GM12878 (cell line): ENCODE data around the gene THRB. TPM values are rescaled to one million over a fixed set of nuclear protein-coding genes. Genes with fewer than 3 reads are reported as not detected.

ENCODE experiments used
- ATAC-seq: fragments of 200-7000 bp; cut with Tn5 transposase; 3 replicates; pipeline ENCODE4 v1.9.1; 2020; ENCODE audit warnings: mild to moderate bottlenecking, moderate library complexity
- BruUV-seq: library from RNA; stranded (reverse); fragments of 400-500 nt; replicated peaks from 2 replicates; lab custom pipeline; 2021; lab: Mats Ljungman, UMichigan
- CTCF ChIA-PET: fragments of 300-600 bp; sonication (Branson Sonifier 250); formaldehyde crosslinking; extraction: SDS; loops from one replicate; lab custom pipeline; 2021; ENCODE audit warnings: inconsistent platforms; lab: Yijun Ruan, JAX
- POLR2A ChIA-PET: fragments of 350-600 bp; formaldehyde crosslinking; extraction: SDS; loops from one replicate; lab custom pipeline; 2021; ENCODE audit warnings: inconsistent platforms; lab: Charles Lee
- RAD21 ChIA-PET: fragments of 300-600 bp; sonication (Branson Sonifier 250); formaldehyde crosslinking; loops from one replicate; lab custom pipeline; 2023; ENCODE audit warnings: antibody characterized with exemption; ENCODE audit not compliant: unreplicated experiment; lab: Charles Lee
- SMC1A ChIA-PET: fragments of 300-600 bp; sonication (Branson Sonifier 250); formaldehyde crosslinking; loops from one replicate; lab custom pipeline; 2023; ENCODE audit not compliant: unreplicated experiment, uncharacterized antibody; lab: Charles Lee
- DNase-seq: peaks from one replicate; pipeline ENCODE4 v3.0.0-alpha.2; 2011; ENCODE audit warnings: low read depth, low spot score
- FAIRE-seq: peaks from 3 replicates; lab custom pipeline; 2011; peaks lifted over from hg19 to GRCh38; lab: Jason Lieb, UNC
- H2AFZ ChIP-seq: 2 replicates; pipeline ENCODE4 v1.6.0; 2011; ENCODE audit warnings: low read depth, low read length, control low read depth; ENCODE audit not compliant: control insufficient read depth
- H3K27ac ChIP-seq: 2 replicates; pipeline ENCODE4 v1.5.1; 2011; ENCODE audit warnings: control low read depth; ENCODE audit not compliant: control insufficient read depth, insufficient read depth
- H3K27me3 ChIP-seq, 2 experiments: replicated peaks in 1 of 2; 2 replicates each; pipeline versions ENCODE4 v1.6.0 to v1.6.1; 2011; ENCODE audit warnings: low read length in 1 of 2; ENCODE audit not compliant: control insufficient read depth in 2 of 2, insufficient read depth in 2 of 2
- H3K36me3 ChIP-seq, 2 experiments: 2 replicates each; pipeline ENCODE4 v1.5.1; 2011; ENCODE audit warnings: low read length in 1 of 2; ENCODE audit not compliant: control insufficient read depth in 2 of 2, insufficient read depth in 2 of 2
- H3K4me1 ChIP-seq: 2 replicates; pipeline ENCODE4 v1.6.1; 2011; ENCODE audit warnings: mild to moderate bottlenecking, low read length, moderate library complexity, mixed read lengths; ENCODE audit not compliant: control insufficient read depth, insufficient read depth
- H3K4me2 ChIP-seq: 2 replicates; pipeline ENCODE4 v1.6.0; 2011; ENCODE audit warnings: control low read depth; ENCODE audit not compliant: control insufficient read depth, insufficient read depth
- H3K4me3 ChIP-seq: fragments of 200-600 bp; sonication (generic); 2 replicates; pipeline ENCODE4 v1.5.1; 2016
- H3K79me2 ChIP-seq: 2 replicates; pipeline ENCODE4 v1.6.0; 2011; ENCODE audit warnings: low read length; ENCODE audit not compliant: control insufficient read depth, insufficient read depth
- H3K9ac ChIP-seq: 2 replicates; pipeline ENCODE4 v1.8.0; 2011; ENCODE audit warnings: low read length, control low read depth, mixed read lengths; ENCODE audit not compliant: control insufficient read depth, insufficient read depth
- H3K9me3 ChIP-seq: replicated peaks from 3 replicates; pipeline ENCODE4 v1.5.1; 2011; ENCODE audit warnings: mild to moderate bottlenecking, low read length; ENCODE audit not compliant: control insufficient read depth, insufficient read depth
- H4K20me1 ChIP-seq: 2 replicates; pipeline ENCODE4 v1.6.0; 2011; ENCODE audit not compliant: control insufficient read depth, insufficient read depth
- CHD1 ChIP-seq: IDR thresholded peaks from 2 replicates; pipeline ENCODE4 v1.6.1; 2012; ENCODE audit warnings: low read depth, low read length, improper control_type of control experiment
- CHD4 ChIP-seq: fragments of 200-600 bp; sonication (generic); IDR thresholded peaks from 2 replicates; pipeline ENCODE4 v1.6.1; 2016; ENCODE audit warnings: mild to moderate bottlenecking
- FOXM1 ChIP-seq: IDR thresholded peaks from 2 replicates; pipeline ENCODE4 v1.6.1; 2012; ENCODE audit warnings: low read depth, mild to moderate bottlenecking, inconsistent platforms, low read length, moderate library complexity
- MTA3 ChIP-seq: IDR thresholded peaks from 2 replicates; pipeline ENCODE4 v1.6.1; 2012; ENCODE audit warnings: low read length, inconsistent platforms, borderline replicate concordance
- NBN ChIP-seq: fragments of 450-650 bp; IDR thresholded peaks from 2 replicates; pipeline ENCODE4 v1.6.1; 2016
- POLR2A ChIP-seq: IDR thresholded peaks from 2 replicates; pipeline ENCODE4 v1.6.1; 2011; ENCODE audit warnings: low read depth, mild to moderate bottlenecking, low read length
- RAD51 ChIP-seq: fragments of 450-650 bp; IDR thresholded peaks from 2 replicates; pipeline ENCODE4 v1.6.1; 2016; ENCODE audit warnings: moderate library complexity, mild to moderate bottlenecking, inconsistent platforms
- RB1 ChIP-seq: fragments of 450-650 bp; formaldehyde crosslinking; IDR thresholded peaks from 2 replicates; pipeline ENCODE4 v1.6.1; 2017; ENCODE audit warnings: mild to moderate bottlenecking, borderline replicate concordance
- RFX5 ChIP-seq: IDR thresholded peaks from 2 replicates; pipeline ENCODE4 v1.6.1; 2011; ENCODE audit warnings: low read depth, low read length, improper control_type of control experiment
- SMAD1 ChIP-seq: fragments of 450-650 bp; IDR thresholded peaks from 2 replicates; pipeline ENCODE4 v1.6.1; 2018; ENCODE audit warnings: mild to moderate bottlenecking, low read depth; ENCODE audit not compliant: partially characterized antibody
- SP1 ChIP-seq: IDR thresholded peaks from one replicate; pipeline ENCODE4 v1.6.1; 2011; ENCODE audit warnings: low read depth, low read length
- SREBF2 ChIP-seq: IDR thresholded peaks from 2 replicates; pipeline ENCODE4 v1.6.1; 2012; ENCODE audit warnings: mild to moderate bottlenecking, low read length
- SUPT20H ChIP-seq: IDR thresholded peaks from 2 replicates; pipeline ENCODE4 v1.6.1; 2011; ENCODE audit warnings: low read depth, mild to moderate bottlenecking, low read length, moderate library complexity, borderline replicate concordance; ENCODE audit not compliant: control insufficient read depth
- TARDBP ChIP-seq: IDR thresholded peaks from 2 replicates; pipeline ENCODE4 v1.6.1; 2016; ENCODE audit warnings: borderline replicate concordance
- ZBTB4 ChIP-seq: fragments of 450-650 bp; formaldehyde crosslinking; IDR thresholded peaks from 2 replicates; pipeline ENCODE4 v1.4.0; 2022; ENCODE audit warnings: mild to moderate bottlenecking, moderate library complexity
- WGBS: methylation state at CpG from one replicate; pipeline ENCODE4 v1.1.6; 2016; ENCODE audit warnings: low lambda C conversion rate; ENCODE audit not compliant: insufficient replicate concordance, insufficient coverage; ENCODE audit errors: missing lambda C conversion rate; 5-methylcytosine and 5-hydroxymethylcytosine counted together
- in situ Hi-C: fragments of 300-500 bp; cut with MboI; formaldehyde crosslinking; loops from 9 replicates; pipeline ENCODE4 v1.14.3; 2018; ENCODE audit warnings: mixed read lengths
- intact Hi-C: fragments of 100-400 bp; cut with micrococcal nuclease; formaldehyde crosslinking; loops from one replicate; pipeline ENCODE4 v1.14.2; 2022; ENCODE audit not compliant: unreplicated experiment
- polyA plus RNA-seq, 11 experiments: library from polyadenylated mRNA; depleted of rRNA in 4 of 11; unstranded in 6 of 11; stranded (reverse) in 5 of 11; fragments of >200 nt; fragmentation: Nextera tagmentation in 4 of 11; fragmentation: Illumina TruSeq in 1 of 11; extraction: Ambion mirVana in 4 of 11; extraction: Trizol in 1 of 11; gene quantifications; 1 replicate in 1 of 11; 2 replicates in 10 of 11; pipeline versions ENCODE4 v1.2.1 to v1.2.3, GENCODE V29; 2011 to 2016; ENCODE audit warnings: inconsistent platforms in 2 of 11, missing spikeins in 2 of 11, low read depth in 1 of 11
- total RNA-seq, 4 experiments: library from RNA; depleted of rRNA in 3 of 4; stranded (reverse); fragments of >200 nt in 3 of 4; fragmentation: Illumina TruSeq in 1 of 4; extraction: Trizol in 1 of 4; gene quantifications; 2 replicates each; pipeline versions ENCODE4 v1.2.1 to v1.2.3, GENCODE V29; 2013 to 2021
- TF ChIP-seq, protein P1 (sequence below): fragments of 450-650 bp; formaldehyde crosslinking; IDR thresholded peaks from 2 replicates; pipeline ENCODE4 v1.4.0; 2020; ENCODE audit warnings: mild to moderate bottlenecking, moderate library complexity
- TF ChIP-seq, protein P2 (sequence below): IDR thresholded peaks from 2 replicates; pipeline ENCODE4 v1.6.1; 2011; ENCODE audit warnings: low read depth, mild to moderate bottlenecking, low read length, moderate library complexity, borderline replicate concordance; ENCODE audit errors: extremely low read depth

THRB gene
- total and polyA plus RNA-seq, 10 of the 15 experiments (the other 5 are each of a cell fraction or from before 2014, with no cell fraction given) = 0.05 TPM; not detected in 9

DNA sequence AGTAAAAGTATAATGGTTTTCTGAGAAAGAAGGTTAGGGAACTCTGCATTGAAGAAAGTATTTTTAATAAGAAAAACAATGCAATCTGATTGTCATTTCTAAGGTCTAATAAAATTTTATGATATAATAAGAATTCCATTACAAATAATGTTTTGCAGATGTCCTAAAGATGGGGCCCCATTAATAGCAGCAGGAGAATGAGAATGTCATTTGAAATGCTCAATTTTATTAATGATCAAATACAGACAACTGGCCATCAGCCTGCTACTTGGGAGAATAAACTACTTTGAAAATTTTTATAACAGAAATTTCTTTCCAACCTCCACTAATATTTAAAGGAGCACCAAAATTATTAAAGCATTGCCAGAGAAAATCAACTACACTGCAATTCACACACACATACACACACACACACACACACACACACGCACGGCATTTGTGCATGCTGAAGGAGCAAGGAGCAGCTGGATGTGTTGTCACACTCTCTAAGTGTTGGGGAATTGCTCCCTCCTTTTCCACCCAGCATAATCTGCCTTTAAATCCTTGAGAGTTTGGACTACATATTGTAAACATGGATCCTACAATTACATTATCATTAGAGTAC, 109.5 kb downstream of the THRB start (continued):
- TF ChIP-seq, protein P1, sequence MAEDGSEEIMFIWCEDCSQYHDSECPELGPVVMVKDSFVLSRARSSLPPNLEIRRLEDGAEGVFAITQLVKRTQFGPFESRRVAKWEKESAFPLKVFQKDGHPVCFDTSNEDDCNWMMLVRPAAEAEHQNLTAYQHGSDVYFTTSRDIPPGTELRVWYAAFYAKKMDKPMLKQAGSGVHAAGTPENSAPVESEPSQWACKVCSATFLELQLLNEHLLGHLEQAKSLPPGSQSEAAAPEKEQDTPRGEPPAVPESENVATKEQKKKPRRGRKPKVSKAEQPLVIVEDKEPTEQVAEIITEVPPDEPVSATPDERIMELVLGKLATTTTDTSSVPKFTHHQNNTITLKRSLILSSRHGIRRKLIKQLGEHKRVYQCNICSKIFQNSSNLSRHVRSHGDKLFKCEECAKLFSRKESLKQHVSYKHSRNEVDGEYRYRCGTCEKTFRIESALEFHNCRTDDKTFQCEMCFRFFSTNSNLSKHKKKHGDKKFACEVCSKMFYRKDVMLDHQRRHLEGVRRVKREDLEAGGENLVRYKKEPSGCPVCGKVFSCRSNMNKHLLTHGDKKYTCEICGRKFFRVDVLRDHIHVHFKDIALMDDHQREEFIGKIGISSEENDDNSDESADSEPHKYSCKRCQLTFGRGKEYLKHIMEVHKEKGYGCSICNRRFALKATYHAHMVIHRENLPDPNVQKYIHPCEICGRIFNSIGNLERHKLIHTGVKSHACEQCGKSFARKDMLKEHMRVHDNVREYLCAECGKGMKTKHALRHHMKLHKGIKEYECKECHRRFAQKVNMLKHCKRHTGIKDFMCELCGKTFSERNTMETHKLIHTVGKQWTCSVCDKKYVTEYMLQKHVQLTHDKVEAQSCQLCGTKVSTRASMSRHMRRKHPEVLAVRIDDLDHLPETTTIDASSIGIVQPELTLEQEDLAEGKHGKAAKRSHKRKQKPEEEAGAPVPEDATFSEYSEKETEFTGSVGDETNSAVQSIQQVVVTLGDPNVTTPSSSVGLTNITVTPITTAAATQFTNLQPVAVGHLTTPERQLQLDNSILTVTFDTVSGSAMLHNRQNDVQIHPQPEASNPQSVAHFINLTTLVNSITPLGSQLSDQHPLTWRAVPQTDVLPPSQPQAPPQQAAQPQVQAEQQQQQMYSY = no peak
- TF ChIP-seq CHD1 = no peak

DNA sequence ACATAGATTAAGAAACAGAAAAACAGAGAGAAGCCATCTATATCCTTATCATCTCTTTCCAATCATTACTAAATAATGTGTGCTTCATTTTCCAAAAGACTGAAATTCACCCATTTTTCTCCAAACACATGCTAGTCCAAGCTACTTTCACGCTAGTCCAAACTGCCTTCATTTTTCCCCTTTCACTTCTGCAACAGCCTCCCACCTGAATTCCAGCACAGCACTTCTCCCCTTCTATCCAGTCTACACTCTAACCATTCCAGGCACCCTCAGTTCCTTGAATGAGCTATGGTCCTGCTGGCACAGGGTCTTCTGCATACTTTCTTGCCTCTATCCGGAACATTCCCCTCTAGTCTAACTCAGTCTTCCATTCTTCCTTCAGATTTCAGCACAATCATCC, 112.0 kb downstream of the THRB start:
- H3K79me2 ChIP-seq = no peaks in the 10 kb centered on the region
- H3K4me1 ChIP-seq = no peaks in the 10 kb centered on the region
- in situ Hi-C loops = no loop called here
- H2AFZ ChIP-seq = no peak overlapping the region
- FAIRE-seq (no peak), ATAC-seq (no peak), DNase-seq (no peak)
- no peak overlapping the region for H3K4me3 ChIP-seq
- H3K36me3 ChIP-seq = no peaks in the 10 kb centered on the region
- POLR2A ChIA-PET = no interaction called here
- H3K27ac ChIP-seq = no peak overlapping the region
- CTCF ChIA-PET = no interaction called here
- RAD21 ChIA-PET = no interaction called here
- H3K4me2 ChIP-seq = no peak overlapping the region
- no peak overlapping the region for H3K9ac ChIP-seq
- H3K9me3 ChIP-seq = no peaks in the 10 kb centered on the region
- BruUV-seq = no TSS peak
- SMC1A ChIA-PET = no interaction called here
- WGBS = 13% methylated on average over 2 of the region's 2 CpGs
- intact Hi-C loops = no loop called here
- TF ChIP-seq SP1 = no peak
- TF ChIP-seq SMAD1 = no peak
- no peak for TF ChIP-seq RB1
- TF ChIP-seq RFX5 = no peak
- TF ChIP-seq TARDBP = no peak
- TF ChIP-seq SUPT20H = no peak
- TF ChIP-seq RAD51 = no peak
- no peak for TF ChIP-seq POLR2A
- no peak for TF ChIP-seq SREBF2
- TF ChIP-seq, protein P2, sequence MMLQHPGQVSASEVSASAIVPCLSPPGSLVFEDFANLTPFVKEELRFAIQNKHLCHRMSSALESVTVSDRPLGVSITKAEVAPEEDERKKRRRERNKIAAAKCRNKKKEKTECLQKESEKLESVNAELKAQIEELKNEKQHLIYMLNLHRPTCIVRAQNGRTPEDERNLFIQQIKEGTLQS = no peak
- no peak for TF ChIP-seq NBN
- no peak for TF ChIP-seq CHD4
- no peak for TF ChIP-seq ZBTB4
- TF ChIP-seq MTA3 = no peak
- TF ChIP-seq FOXM1 = no peak
- no peaks in the 10 kb centered on the region; a peak in 1 of 4 replicates for H3K27me3 ChIP-seq
- no peaks in the 10 kb centered on the region for H4K20me1 ChIP-seq
